Raji (cell line): ENCODE results near the gene MAU2.

Experiments used
- POLR2A ChIP-seq: IDR thresholded peaks from 2 replicates; pipeline ENCODE4 v1.6.1; 2011; ENCODE audit warnings: low read depth, low read length, control low read depth; ENCODE audit not compliant: insufficient read depth

The MAU2 gene

DNA sequence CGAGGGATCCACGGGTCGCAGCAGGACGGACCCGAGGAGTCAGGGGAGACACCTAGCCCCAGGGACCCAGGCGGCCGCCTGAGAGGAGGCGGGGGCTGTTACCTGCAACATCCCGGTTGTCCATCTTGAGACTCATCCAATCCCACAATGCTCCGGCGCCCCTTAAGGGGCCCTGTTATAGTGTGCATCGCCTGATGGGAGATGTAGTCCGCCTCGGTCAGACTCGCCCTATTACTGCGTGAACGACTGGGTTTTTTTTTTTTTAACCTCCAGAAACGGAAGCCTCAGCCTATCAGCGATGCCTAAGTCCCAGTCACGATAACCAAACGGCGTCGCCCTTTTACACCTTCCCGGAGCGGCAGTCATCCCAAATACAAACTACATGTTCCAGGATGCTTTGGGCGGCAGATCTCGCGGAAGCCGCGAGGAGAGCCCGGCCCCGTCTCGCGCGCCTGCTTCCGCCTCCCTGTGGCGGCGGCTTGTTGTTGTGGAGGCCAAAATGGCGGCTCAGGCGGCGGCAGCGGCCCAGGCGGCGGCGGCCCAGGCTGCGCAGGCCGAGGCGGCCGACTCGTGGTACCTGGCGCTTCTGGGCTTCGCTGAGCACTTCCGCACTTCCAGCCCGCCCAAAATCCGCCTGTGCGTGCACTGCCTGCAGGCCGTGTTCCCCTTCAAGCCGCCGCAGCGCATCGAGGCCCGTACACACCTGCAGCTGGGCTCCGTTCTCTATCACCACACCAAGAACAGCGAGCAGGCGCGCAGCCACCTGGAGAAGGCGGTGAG lies at the start of gene MAU2, which contains the start of gene SUGP1:
Gene MAU2 (plus strand): TSS at position 469 of the 780 bp plus-strand sequence. CDS start 31 bp downstream, at position 500.
Gene SUGP1 (minus strand): TSS at position 149 of the 780 bp plus-strand sequence. CDS start 13 bp downstream, at position 136.
- TF ChIP-seq POLR2A = peak; percentile 88

GRCh38 chr19:19271828-19272599 lies 48.6 kb upstream of the MAU2 start:
- TF ChIP-seq POLR2A = no peak

GRCh38 chr19:19274146-19274545 lies 46.5 kb upstream of the MAU2 start:
- TF ChIP-seq POLR2A = no peak

- no peak for TF ChIP-seq POLR2A
These were observed 45.7 kb upstream of the MAU2 start for GRCh38 chr19:19274716-19275565.

DNA sequence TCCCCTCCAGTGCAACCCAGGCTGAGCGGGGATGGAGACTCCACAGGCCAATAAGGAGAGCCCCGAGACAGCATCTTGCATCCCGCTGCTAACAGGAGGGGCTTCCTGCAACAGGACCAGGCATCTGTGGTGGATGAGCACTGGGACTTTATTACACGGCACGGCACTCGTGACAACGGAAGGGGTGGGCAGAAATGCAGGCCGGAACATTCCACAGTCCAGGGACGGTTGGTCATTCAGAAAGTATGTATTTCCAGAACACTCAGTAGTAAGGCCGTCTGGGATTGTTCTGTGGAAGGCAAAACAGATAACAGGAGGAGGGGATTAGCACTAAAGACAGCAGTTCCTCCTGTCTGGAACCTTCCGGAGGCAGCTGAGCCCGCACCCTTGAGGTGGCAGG lies 44.2 kb upstream of the MAU2 start:
- TF ChIP-seq POLR2A = no peak

- TF ChIP-seq POLR2A = no peak
These were observed 43.8 kb upstream of the MAU2 start for GRCh38 chr19:19276851-19277250.

- TF ChIP-seq POLR2A = no peak
These were observed 42.3 kb upstream of the MAU2 start for GRCh38 chr19:19278315-19278714.

- TF ChIP-seq POLR2A = no peak
These were observed 41.5 kb upstream of the MAU2 start for GRCh38 chr19:19279062-19279612.

DNA sequence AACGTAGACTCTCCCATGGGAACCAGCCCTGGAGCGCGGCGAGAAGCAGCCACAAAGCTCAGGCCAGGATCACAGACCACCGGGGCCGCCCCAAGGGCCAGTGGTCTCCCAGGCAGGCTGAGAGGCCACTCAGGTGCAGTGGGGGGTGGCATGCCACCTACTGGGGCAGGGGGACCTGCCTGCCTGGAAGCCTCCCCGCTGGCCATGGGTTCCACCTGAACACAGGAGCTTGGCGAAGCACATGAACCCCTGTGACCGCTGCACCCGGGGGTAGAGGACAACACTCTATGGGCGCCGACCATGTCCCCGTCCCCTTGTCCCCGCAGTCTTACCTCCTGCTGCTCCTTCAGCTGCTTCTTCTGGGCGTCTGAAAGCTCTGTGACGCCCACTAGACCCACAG lies 40.8 kb upstream of the MAU2 start:
- TF ChIP-seq POLR2A = no peak

GRCh38 chr19:19280561-19280960 lies 40.1 kb upstream of the MAU2 start:
- no peak for TF ChIP-seq POLR2A

- TF ChIP-seq POLR2A = no peak
These were observed 34.9 kb upstream of the MAU2 start for GRCh38 chr19:19285686-19286085.

DNA sequence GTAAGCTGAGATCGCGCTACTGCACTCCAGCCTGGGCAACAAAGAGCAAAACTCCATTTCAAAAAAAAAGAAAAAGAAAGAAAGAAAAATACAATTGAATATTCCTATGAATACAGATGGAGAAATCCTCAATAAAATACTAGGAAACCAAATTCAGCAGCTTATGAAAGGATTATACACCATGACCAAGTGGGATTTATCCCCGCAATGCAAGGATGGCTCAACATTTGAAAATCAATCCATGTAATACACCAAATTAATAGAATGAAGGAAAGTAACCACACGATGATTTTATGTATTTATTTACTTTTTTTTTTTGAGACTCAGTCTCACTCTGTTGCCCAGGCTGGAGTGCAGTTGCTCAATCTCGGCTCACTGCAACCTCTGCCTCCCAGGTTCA lies 28.0 kb upstream of the MAU2 start:
- TF ChIP-seq POLR2A = no peak

GRCh38 chr19:19294914-19295313 lies 25.7 kb upstream of the MAU2 start:
- no peak for TF ChIP-seq POLR2A

GRCh38 chr19:19296953-19297689 lies 23.5 kb upstream of the MAU2 start:
- TF ChIP-seq POLR2A = no peak
